Activated T-cell treated with anti-CD3 and anti-CD28 coated beads for 24 hours (primary cell): ENCODE measurements around the gene DDX49.
"Not testable (repeated sequence)": the region's sequence is repeated elsewhere in the genome, so short reads cannot be mapped to it uniquely, and the experiment has no call there.

ENCODE experiments used
- DNase-seq: peaks from one replicate; pipeline ENCODE4 v3.0.0-alpha.2; 2020; ENCODE audit warnings: low read depth

DDX49 gene

DNA sequence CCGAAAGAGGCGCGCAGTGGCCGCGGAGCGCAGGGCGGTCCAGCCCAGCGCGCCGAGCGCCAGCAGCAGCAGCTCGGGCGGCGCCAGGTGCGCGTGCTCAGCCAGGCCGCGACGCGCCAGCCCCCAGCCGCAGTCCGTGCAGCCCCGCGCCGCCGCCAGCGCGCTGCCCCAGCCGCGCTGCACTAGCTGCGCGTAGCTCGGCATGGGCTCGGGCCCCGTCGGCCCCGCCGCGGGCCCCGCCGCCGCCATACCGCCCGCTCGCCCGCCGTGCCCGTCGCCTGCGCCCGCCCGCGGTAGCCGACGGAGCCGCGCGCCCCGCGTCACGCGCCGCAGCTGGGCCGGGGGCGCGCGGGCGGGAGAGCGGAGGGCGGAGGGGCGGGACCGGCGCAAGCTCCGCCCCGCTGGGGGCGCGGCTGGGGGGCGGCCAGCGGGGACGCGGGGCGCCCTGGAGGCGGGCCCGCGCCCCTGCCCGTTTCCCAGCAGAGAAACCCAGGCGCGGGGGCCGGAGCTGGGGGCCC is 23.6 kb upstream of the DDX49 start, which contains the start of gene CERS1:
Gene CERS1, minus strand, starts transcription at position 335 of the 518 bp plus-strand sequence. Its CDS starts 86 bp downstream, at position 249.
- DNase-seq: no peak

- no peak for DNase-seq
Measured at GRCh38 chr19:18896421-18896841, 23.1 kb upstream of the DDX49 start.

DNA sequence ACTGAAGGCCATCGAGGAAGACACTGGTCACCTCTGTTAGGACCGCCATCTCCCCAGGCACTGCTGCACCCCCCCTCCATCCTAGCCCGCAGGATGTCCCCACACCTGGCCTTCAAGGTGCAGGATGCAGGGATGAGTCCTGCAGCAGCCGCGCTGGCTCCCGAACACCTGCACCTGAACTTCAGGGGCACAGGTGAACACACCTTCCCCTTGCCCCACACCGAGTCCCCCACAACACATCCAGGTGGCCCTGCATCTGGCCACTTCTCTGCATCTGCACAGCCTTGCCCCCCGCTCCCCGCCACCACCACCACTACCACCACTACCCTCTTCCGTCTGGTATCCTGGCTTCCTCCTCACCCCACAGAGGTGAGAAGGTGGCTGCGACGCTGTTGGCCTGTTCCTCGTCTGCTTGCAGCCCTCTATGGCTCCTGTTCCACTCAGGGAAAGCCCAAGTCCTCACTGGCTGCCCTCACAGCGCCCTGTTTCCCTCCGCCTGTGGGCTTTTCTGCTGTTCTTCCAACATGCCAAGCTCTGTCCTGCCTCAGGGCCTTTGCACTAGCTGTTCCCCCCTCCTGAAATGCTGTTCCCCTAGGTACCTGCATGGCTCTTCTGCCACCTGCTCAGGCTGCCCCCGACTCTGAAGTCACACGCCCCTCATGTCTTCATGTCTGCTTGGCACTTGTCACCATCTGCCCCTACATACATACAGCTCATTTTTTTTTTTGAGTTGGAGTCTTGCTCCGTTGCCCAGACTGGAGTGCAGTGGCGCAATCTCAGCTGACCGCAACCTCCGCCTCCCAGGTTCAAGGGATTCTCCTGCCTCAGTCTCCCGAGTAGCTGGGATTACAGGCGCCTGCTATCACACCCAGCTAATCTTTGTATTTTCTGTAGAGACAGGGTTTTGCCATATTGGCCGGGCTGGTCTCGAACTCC is 22.2 kb upstream of the DDX49 start:
- DNase-seq: no peak

DNA sequence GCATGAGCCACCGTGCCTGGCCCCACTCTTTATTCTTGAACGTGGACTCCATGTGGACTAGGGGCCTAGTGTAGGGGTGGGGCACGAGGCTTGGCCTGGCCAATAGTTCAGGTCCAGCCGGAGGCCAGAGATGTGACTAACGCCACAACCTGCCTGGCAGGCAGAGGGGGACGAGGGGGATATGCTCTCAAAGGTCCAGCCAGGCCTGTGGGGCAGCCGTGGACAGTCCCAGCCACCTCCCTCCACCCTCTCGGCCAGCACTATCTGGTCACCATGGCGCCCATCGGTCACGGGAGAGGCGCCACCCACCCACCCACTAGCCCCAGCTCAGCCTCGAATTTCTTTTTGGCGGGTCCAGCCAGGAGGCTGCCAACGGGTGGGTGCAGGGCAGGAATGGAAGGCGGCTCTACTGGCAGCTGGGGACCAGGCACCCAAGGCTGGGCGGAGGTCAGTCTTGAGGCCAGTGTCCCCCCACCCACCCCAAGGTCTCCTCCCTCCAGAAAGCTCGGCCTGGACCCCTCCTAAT is 21.4 kb upstream of the DDX49 start:
- no peak for DNase-seq

- no peak for DNase-seq
Measured at GRCh38 chr19:18898607-18899408, 20.7 kb upstream of the DDX49 start.

GRCh38 chr19:18899624-18900560 is 19.6 kb upstream of the DDX49 start:
- DNase-seq: no peak

- no peak for DNase-seq
Measured at GRCh38 chr19:18900700-18901481, 18.6 kb upstream of the DDX49 start.

DNA sequence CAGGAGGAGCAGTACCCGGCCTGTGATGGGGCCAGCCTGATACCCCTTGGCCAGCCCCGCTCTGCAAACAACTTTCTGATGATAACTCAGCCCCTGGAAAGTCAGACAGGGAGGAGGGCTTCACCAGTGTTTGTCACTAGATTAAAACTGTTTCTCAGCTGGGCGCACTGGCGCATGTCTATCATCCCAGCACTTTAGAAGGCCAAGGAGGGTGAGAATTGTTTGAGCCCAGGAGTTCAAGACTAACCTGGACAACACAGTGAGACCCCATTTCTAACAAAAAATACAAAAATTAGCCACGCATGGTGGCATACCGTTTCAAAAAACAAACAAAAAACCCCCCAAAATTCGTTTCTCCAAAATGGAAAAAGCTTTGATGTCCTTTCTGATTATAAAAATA is 18.0 kb upstream of the DDX49 start:
- no peak for DNase-seq

DNA sequence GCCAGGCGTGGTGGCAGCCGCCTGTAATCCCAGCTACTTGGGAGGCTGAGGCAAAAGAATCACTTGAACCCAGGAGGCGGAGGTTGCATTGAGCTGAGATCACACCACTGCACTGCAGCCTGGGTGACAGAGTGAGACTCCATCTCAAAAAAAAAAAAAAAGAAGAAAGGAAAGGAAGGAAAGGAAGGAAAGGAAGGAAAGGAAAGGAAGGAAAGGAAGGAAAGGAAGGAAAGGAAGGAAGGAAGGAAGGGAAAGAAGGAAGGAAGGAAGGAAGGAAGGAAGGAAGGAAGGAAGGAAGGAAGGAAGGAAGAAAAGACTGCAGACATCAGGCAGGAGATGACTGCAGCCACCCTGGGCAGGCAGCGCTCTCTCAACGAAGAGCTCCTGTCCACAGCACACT is 17.0 kb upstream of the DDX49 start:
- DNase-seq: not testable (repeated sequence)

DNA sequence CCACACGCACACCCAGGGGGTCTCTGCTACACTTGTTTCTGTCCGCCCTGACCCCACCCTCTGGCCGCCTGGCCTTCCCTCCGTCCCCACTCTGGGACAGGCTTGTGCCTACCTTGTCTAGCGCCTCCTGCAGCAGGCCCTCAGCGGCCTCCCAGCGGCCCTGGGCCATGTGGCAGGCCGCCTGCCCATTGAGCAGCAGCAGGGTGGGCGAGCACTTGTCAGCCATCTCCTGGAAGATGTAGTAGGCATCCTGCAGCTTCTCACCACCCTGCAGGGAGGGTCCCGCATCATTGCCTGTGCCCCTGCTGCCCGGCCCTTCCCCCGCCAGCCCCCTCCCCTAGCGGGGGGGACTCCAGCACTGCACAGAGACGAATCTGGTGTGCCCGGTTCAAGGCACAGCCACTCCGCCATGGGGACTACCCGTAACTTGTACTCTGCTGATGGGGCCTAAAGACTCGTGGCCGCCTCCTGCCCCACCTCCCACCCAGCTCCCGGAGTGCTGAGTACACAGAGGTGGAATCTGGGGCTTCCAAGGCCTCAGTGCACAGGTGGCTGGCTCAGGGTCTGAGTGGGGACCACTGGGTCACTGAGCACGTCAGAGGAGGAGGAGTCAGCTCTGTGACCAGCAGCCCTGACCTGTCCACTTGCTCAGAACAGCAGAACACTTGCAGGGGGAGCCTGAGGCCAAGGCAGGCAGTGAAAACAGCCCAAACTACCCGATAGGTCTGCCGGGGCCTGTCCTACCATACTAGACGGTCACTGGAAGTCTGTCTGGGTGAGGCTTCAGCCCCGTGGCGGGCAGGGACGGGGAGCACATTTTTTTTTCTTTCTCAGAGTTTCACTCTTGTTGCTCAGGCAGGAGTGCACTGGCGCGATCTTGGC is 16.1 kb upstream of the DDX49 start:
- no peak for DNase-seq

- no peak for DNase-seq
Measured at GRCh38 chr19:18904334-18905057, 15.0 kb upstream of the DDX49 start.

DNA sequence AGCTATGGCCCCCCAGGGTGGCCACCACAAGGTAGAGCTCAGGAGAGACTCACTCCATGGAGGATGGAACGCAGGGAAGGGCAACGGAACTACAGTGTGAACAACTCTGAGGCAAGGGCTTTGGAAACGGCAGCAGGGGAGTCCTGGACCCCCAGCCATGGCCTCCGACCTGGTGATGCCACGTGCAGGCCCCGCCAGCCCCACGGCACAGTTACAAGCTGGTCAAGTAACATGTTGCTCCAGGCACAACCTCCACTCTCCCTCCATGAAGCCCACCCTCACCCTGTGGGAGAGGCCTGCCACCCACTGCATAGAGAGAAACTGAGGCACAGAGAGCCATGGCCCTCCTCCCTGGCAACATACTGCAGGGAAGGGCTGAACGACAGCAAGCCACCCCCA is 14.5 kb upstream of the DDX49 start:
- DNase-seq: no peak

DNA sequence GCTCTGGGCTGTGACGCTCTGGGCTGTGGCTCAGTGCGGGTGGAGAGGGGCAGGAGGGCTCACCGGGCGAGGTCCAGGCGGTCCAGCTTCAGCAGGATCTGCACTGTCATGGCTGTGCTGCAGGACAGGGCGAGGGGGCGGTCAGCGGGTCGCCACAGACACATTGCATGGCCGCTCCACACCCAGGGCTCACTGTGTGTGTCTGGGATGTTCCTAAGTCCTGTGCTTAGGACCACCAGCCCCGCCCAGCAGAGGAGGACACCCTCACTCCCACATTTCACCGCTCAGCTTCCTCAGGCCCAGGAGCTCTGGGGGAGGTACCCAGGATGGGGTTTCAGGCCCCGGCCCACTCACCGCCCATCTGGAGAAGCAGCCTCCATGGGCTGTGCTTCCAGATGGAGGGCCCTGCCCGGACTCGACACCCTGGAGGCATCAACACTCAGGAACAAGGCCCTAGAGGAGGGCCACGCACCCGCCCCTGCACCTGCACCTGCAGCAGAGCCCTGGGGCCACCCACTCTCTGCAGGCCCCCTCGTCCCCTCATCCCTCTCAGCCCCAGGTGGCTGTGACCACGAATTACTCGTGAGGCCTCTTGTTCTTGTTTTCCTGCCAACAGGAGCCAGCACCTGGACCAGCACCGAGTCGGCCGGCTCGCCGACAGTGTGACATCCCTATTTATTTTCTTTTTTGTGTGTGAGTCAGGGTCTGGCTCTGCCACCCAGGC is 13.8 kb upstream of the DDX49 start:
- DNase-seq: no peak

GRCh38 chr19:18906605-18907519 is 12.7 kb upstream of the DDX49 start:
- DNase-seq: no peak

GRCh38 chr19:18908917-18909619 is 10.4 kb upstream of the DDX49 start:
- no peak for DNase-seq

DNA sequence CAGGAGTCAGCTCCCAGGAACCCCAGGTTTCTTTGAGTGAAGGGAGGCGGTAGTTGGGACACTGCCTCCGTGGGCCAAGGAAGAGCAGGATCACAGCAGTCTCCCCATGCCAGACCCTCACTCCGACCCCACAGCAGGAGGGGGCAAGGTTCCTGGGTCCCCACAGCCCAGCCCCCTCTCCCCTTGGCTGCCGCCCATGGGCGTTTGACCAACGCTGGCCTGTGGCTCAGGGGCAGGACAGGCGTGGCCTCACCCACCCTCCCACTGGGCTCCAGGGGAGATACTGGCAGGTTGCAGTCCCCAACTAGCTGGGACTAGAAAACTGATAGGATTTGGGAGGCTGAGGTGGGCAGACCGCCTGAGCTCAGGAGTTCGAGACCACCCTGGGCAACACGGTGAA is 9.5 kb upstream of the DDX49 start:
- no peak for DNase-seq
